Endothelial cell of umbilical vein (primary cell): ENCODE data around the gene ETNK1.

ENCODE experiments used
- EZH2 ChIP-seq: IDR thresholded peaks from 2 replicates; pipeline ENCODE4 v1.6.1; 2012; ENCODE audit warnings: borderline replicate concordance, low read depth, mild to moderate bottlenecking, moderate library complexity, low read length, inconsistent platforms; ENCODE audit not compliant: severe bottlenecking
- GATA2 ChIP-seq: IDR thresholded peaks from 2 replicates; pipeline ENCODE4 v1.7.0; 2011; ENCODE audit warnings: low read depth, mild to moderate bottlenecking, moderate library complexity, mixed read lengths, low read length; ENCODE audit not compliant: insufficient read length, insufficient read depth
- JUN ChIP-seq: IDR thresholded peaks from 2 replicates; pipeline ENCODE4 v1.6.1; 2011; ENCODE audit warnings: borderline replicate concordance, low read depth; ENCODE audit not compliant: insufficient read length, insufficient read depth
- MYC ChIP-seq: IDR thresholded peaks from one replicate; pipeline ENCODE4 v1.6.1; 2011; ENCODE audit warnings: mild to moderate bottlenecking, low read depth, low read length
- POLR2A ChIP-seq: IDR thresholded peaks from 2 replicates; pipeline ENCODE4 v1.6.1; 2012; ENCODE audit warnings: low read depth, mild to moderate bottlenecking, control low read depth, low read length
- POLR2AphosphoS5 ChIP-seq: IDR thresholded peaks from 2 replicates; pipeline ENCODE4 v1.6.1; 2012; ENCODE audit warnings: low read depth, mild to moderate bottlenecking, control low read depth, low read length, moderate library complexity; ENCODE audit not compliant: insufficient read depth
- TF ChIP-seq, protein P1 (sequence below), 2 donors: IDR thresholded peaks; 1 replicate in 1 of 2; 2 replicates in 1 of 2; pipeline ENCODE4 v1.5.1; 2011; ENCODE audit warnings: low read length in 2 of 2, mild to moderate bottlenecking in 2 of 2, moderate library complexity in 2 of 2, control low read depth in 1 of 2, inconsistent platforms in 1 of 2, low read depth in 1 of 2; ENCODE audit not compliant: insufficient read depth in 1 of 2; ENCODE audit errors: extremely low read depth in 1 of 2
- TF ChIP-seq, protein P2 (sequence below): IDR thresholded peaks from 2 replicates; pipeline ENCODE4 v1.6.1; 2011; ENCODE audit not compliant: insufficient read depth, insufficient read length

DNA sequence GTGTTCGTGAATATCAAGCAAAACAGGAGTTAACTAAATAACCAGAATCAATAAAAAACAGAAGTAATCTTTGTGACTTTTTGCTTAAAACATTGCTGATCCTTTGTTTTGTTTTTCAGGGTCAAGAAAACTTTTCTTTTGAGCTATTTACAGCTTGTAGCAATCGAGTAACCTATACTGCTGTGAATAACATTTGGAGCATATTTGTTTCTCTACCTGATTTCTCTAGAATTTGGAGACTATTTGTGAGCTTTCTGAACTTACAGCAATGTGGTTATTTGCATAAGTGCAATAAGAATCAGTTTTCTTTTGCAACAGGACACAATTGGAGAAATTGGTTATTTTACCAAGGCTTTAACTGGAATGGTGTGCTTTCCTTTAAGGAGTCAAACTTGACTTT, 7.3 kb upstream of the ETNK1 start:
- TF ChIP-seq, protein P1, sequence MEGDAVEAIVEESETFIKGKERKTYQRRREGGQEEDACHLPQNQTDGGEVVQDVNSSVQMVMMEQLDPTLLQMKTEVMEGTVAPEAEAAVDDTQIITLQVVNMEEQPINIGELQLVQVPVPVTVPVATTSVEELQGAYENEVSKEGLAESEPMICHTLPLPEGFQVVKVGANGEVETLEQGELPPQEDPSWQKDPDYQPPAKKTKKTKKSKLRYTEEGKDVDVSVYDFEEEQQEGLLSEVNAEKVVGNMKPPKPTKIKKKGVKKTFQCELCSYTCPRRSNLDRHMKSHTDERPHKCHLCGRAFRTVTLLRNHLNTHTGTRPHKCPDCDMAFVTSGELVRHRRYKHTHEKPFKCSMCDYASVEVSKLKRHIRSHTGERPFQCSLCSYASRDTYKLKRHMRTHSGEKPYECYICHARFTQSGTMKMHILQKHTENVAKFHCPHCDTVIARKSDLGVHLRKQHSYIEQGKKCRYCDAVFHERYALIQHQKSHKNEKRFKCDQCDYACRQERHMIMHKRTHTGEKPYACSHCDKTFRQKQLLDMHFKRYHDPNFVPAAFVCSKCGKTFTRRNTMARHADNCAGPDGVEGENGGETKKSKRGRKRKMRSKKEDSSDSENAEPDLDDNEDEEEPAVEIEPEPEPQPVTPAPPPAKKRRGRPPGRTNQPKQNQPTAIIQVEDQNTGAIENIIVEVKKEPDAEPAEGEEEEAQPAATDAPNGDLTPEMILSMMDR (IDR thresholded peaks at IDR 0.05; ENCODE audit: extremely low read depth in 1 of 2, insufficient read depth in 1 of 2, low read depth in 1 of 2, low read length in 2 of 2): no peak
- no peak for TF ChIP-seq JUN
- TF ChIP-seq POLR2A: no peak
- TF ChIP-seq GATA2: no peak
- TF ChIP-seq, protein P2, sequence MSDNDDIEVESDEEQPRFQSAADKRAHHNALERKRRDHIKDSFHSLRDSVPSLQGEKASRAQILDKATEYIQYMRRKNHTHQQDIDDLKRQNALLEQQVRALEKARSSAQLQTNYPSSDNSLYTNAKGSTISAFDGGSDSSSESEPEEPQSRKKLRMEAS: no peak
- no peak for TF ChIP-seq POLR2AphosphoS5
- no peak for TF ChIP-seq EZH2
- no peak for TF ChIP-seq MYC
